ENCODE data around the gene CD40LG. TPM values are rescaled to one million over a fixed set of nuclear protein-coding genes. Genes with fewer than 3 reads are reported as not detected.

Gene CD40LG
- total and polyA plus RNA-seq, 2 donors (not counting 1 experiment from before 2014, with no cell fraction given) = 0.13 to 0.30 TPM

DNA sequence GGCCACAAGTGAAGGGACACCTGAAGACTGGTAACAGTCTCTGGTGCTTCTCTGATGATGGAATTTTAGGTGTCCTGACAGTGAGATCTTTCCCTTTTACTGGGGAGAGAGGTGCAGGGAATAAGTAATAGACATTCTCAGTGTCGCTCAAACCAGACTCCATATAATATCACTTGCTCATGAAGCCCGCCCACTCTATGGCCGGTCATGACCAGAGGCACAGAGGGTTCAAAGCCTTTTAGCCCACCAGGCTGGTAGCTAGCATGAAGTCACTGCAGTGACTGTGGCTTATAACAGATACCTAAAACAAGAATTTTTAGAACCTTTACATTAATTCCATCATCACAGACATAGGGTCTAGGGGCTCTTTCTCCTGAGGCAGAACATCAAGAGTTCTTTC is 2.9 kb downstream of the CD40LG start:
- TF ChIP-seq EZH2 (IDR thresholded peaks at IDR 0.05; ENCODE audit: borderline replicate concordance, insufficient read depth, low read depth, low read length, poor library complexity, severe bottlenecking) = no peak
- TF ChIP-seq, protein P1, sequence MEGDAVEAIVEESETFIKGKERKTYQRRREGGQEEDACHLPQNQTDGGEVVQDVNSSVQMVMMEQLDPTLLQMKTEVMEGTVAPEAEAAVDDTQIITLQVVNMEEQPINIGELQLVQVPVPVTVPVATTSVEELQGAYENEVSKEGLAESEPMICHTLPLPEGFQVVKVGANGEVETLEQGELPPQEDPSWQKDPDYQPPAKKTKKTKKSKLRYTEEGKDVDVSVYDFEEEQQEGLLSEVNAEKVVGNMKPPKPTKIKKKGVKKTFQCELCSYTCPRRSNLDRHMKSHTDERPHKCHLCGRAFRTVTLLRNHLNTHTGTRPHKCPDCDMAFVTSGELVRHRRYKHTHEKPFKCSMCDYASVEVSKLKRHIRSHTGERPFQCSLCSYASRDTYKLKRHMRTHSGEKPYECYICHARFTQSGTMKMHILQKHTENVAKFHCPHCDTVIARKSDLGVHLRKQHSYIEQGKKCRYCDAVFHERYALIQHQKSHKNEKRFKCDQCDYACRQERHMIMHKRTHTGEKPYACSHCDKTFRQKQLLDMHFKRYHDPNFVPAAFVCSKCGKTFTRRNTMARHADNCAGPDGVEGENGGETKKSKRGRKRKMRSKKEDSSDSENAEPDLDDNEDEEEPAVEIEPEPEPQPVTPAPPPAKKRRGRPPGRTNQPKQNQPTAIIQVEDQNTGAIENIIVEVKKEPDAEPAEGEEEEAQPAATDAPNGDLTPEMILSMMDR (IDR thresholded peaks at IDR 0.05) = no peak
- intact Hi-C loops (cut with micrococcal nuclease) = no loop called here
- H3K27me3 ChIP-seq (replicated peaks in 1 of 4; ENCODE audit: control extremely low read depth in 1 of 4, control insufficient read depth in 3 of 4, insufficient read depth in 4 of 4, low read length in 3 of 4) = no peaks in the 10 kb centered on the region
- 100% methylated on average over 1 of the region's 3 CpGs for WGBS (ENCODE audit: insufficient coverage)
- H4K20me1 ChIP-seq (ENCODE audit: control insufficient read depth, insufficient read depth, low read length, poor library complexity, severe bottlenecking) = no peaks in the 10 kb centered on the region
- Mint-ChIP-seq H3K27ac (no peak overlapping the region), H3K4me1 (peaks cover 2% of the 10 kb centered on the region), H3K27me3 (no peaks in the 10 kb centered on the region), H3K4me3 (no peak overlapping the region), H3K9me3 (ENCODE audit: insufficient read depth) (no peaks in the 10 kb centered on the region)
- no peaks in the 10 kb centered on the region for H3K9me3 ChIP-seq (ENCODE audit: control extremely low read depth in 1 of 3, control insufficient read depth in 2 of 3, insufficient read depth in 1 of 3, low read length in 2 of 3)
- ATAC-seq (ENCODE audit: low read depth) (no peak), DNase-seq (no peak)
- no peak overlapping the region for H2AFZ ChIP-seq (ENCODE audit: insufficient read depth, low read depth, low read length, poor library complexity, severe bottlenecking)
- H3K4me2 ChIP-seq (replicated peaks; ENCODE audit: low read depth, low read length, poor library complexity, severe bottlenecking) = no peak overlapping the region
- H3K27ac ChIP-seq (ENCODE audit: low read length in 2 of 2) = no peak overlapping the region
- no peaks in the 10 kb centered on the region for H3K79me2 ChIP-seq (ENCODE audit: control insufficient read depth, insufficient read depth, low read length)
- ChIA-PET CTCF (no interaction called here), POLR2A (no interaction called here)
- no peak overlapping the region for H3K4me3 ChIP-seq (ENCODE audit: control extremely low read depth in 1 of 5, extremely low read depth in 1 of 5, insufficient read depth in 1 of 5, low read depth in 2 of 5, low read length in 4 of 5)
- H3K36me3 ChIP-seq (replicated peaks in 1 of 2; ENCODE audit: control extremely low read depth in 1 of 2, control insufficient read depth in 1 of 2, extremely low read depth in 1 of 2, insufficient read depth in 2 of 2, low read length in 1 of 2) = no peaks in the 10 kb centered on the region
- H3K9ac ChIP-seq (ENCODE audit: low read length) = no peak overlapping the region
- no peaks in the 10 kb centered on the region for H3K4me1 ChIP-seq (ENCODE audit: control insufficient read depth in 2 of 2, insufficient read depth in 2 of 2, low read length in 2 of 2)

DNA sequence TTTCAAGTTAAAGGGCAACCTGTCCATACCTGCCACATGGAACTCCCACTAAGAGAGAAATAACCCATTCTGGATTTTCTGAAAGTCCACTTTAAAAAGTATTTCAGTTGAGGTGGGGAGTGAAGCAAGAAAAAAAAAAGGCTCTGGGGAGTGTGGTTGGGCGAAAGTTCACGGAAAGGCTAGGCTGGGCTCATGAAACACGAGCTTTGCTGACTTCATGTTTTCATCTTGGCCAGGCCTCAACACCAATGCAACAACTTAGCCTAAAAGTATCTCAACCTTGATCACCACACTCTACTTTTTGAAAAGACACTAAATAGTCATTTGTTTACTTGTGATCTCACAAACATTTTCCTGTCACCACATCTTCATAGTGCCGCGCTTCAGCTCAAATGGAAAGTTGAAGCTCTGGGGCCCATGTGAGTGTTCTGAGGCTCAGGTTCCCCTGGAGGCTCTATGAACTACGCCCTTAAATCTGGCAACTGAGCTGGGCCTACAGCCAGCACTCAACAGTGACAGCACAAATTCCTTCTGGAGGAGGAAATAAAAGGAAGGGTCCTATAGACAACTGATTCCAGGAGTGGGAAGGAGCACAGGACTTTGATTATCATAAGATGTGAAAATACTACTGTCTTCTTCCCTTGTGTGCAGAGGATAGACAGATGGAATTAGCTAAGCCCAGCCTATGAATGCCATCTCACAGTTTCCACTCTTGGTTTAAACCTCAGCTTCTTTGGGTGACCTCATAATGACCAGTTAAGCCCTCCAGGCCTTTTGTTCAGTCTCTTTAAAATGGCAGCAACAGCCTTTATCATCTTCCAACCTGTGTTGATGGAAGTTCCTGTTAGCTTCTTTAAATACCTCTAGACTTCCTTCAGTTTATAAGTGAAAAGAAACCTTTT is 5.1 kb downstream of the CD40LG start:
- Histone ChIP-seq H3K4me1 (ENCODE audit: control insufficient read depth in 2 of 2, insufficient read depth in 2 of 2, low read length in 2 of 2) (peaks cover 0 to 2% of the 10 kb centered on the region in 2 donors), H3K4me3 (ENCODE audit: control extremely low read depth in 1 of 5, extremely low read depth in 1 of 5, insufficient read depth in 1 of 5, low read depth in 2 of 5, low read length in 4 of 5) (no peak overlapping the region), H4K20me1 (ENCODE audit: control insufficient read depth, insufficient read depth, low read length, poor library complexity, severe bottlenecking) (no peaks in the 10 kb centered on the region), H3K9me3 (ENCODE audit: control extremely low read depth in 1 of 3, control insufficient read depth in 2 of 3, insufficient read depth in 1 of 3, low read length in 2 of 3) (no peaks in the 10 kb centered on the region), H3K27ac (ENCODE audit: low read length in 2 of 2) (no peak overlapping the region), H3K27me3 (replicated peaks in 1 of 4; ENCODE audit: control extremely low read depth in 1 of 4, control insufficient read depth in 3 of 4, insufficient read depth in 4 of 4, low read length in 3 of 4) (no peaks in the 10 kb centered on the region), H2AFZ (ENCODE audit: insufficient read depth, low read depth, low read length, poor library complexity, severe bottlenecking) (no peak overlapping the region), H3K36me3 (replicated peaks in 1 of 2; ENCODE audit: control extremely low read depth in 1 of 2, control insufficient read depth in 1 of 2, extremely low read depth in 1 of 2, insufficient read depth in 2 of 2, low read length in 1 of 2) (no peaks in the 10 kb centered on the region), H3K9ac (ENCODE audit: low read length) (no peak overlapping the region), H3K79me2 (ENCODE audit: control insufficient read depth, insufficient read depth, low read length) (no peaks in the 10 kb centered on the region), H3K4me2 (replicated peaks; ENCODE audit: low read depth, low read length, poor library complexity, severe bottlenecking) (no peak overlapping the region)
- no peak for ATAC-seq (ENCODE audit: low read depth)
- no peak for TF ChIP-seq EZH2 (IDR thresholded peaks at IDR 0.05; ENCODE audit: borderline replicate concordance, insufficient read depth, low read depth, low read length, poor library complexity, severe bottlenecking)
- TF ChIP-seq, protein P1 (IDR thresholded peaks at IDR 0.05) = no peak
- ChIA-PET CTCF (no interaction called here), POLR2A (no interaction called here)
- H3K27me3 Mint-ChIP-seq = no peaks in the 10 kb centered on the region
- 80% methylated on average over 1 of the region's 6 CpGs for WGBS (ENCODE audit: insufficient coverage)
- H3K9me3 Mint-ChIP-seq (ENCODE audit: insufficient read depth) = no peaks in the 10 kb centered on the region
- no peak for DNase-seq
- intact Hi-C loops (cut with micrococcal nuclease) = no loop called here
- peaks cover under 1% of the 10 kb centered on the region for H3K4me1 Mint-ChIP-seq
- H3K4me3 Mint-ChIP-seq = no peak overlapping the region
- no peak overlapping the region for H3K27ac Mint-ChIP-seq
